GM10266 (cell line): Measurements from ENCODE around the gene SEH1L.
"Not testable (repeated sequence)": the region's sequence is repeated elsewhere in the genome, so short reads cannot be mapped to it uniquely, and the experiment has no call there.

Experiments
- DNase-seq: peaks from one replicate; pipeline ENCODE4 v3.0.0; 2012; ENCODE audit errors: extremely low spot score
- TF ChIP-seq, protein P1 (sequence below): IDR thresholded peaks from 2 replicates; pipeline ENCODE4 v1.5.1; 2012; ENCODE audit warnings: mild to moderate bottlenecking, low read depth; ENCODE audit not compliant: control insufficient read depth, insufficient read depth; ENCODE audit errors: missing control alignments

Gene SEH1L

DNA sequence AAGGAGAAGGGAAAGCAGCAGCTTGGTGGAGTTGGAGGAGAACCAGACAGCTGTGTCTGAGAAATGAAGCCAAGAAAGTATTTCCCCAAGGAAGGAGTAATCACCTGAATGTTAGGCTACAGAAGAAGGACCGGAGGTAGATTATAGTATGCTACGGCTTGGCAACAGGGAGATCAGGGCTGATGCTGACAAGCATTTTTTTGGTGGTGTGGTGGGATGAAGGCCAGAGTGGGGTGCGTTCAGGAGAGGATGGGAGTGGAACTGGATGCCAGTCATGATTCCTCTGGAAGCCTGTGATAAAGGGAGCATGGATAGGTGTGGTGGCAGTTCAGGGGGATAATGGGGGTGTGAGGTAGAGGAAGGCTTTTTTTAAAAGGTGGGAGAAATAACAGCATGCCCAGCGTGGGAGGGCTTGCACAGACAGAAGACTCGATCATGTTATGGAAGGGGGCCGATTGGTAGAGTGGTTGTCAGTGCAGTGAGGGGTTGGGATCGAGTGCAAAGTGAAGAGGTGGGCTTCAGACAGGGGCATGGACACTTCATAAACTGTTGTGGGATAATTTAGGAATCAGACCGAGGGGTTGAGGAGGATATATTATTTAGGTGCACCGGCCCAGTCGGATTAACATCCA is 49.0 kb downstream of the SEH1L start:
- TF ChIP-seq, protein P1, sequence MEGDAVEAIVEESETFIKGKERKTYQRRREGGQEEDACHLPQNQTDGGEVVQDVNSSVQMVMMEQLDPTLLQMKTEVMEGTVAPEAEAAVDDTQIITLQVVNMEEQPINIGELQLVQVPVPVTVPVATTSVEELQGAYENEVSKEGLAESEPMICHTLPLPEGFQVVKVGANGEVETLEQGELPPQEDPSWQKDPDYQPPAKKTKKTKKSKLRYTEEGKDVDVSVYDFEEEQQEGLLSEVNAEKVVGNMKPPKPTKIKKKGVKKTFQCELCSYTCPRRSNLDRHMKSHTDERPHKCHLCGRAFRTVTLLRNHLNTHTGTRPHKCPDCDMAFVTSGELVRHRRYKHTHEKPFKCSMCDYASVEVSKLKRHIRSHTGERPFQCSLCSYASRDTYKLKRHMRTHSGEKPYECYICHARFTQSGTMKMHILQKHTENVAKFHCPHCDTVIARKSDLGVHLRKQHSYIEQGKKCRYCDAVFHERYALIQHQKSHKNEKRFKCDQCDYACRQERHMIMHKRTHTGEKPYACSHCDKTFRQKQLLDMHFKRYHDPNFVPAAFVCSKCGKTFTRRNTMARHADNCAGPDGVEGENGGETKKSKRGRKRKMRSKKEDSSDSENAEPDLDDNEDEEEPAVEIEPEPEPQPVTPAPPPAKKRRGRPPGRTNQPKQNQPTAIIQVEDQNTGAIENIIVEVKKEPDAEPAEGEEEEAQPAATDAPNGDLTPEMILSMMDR = no peak
- DNase-seq = no peak

DNA sequence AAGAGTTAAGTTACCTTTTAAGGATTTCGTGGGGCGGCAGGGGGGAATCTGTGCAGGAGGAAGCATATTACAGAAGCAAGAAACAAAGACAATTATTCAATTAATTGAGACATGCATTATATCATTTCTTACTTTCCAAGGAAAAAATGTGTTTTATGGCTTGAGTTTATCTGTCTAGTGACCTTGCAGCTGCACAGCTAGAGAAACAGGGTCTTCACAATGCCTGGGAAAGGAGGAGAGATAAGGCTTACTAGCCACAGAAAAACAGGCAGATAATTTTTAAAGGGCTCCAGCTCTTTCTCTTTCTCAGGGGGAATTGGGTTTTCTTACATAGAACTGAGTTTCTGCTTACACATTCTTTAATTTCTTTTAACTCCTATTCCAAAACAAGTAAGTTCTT is 49.5 kb downstream of the SEH1L start:
- DNase-seq = not testable (repeated sequence)

DNA sequence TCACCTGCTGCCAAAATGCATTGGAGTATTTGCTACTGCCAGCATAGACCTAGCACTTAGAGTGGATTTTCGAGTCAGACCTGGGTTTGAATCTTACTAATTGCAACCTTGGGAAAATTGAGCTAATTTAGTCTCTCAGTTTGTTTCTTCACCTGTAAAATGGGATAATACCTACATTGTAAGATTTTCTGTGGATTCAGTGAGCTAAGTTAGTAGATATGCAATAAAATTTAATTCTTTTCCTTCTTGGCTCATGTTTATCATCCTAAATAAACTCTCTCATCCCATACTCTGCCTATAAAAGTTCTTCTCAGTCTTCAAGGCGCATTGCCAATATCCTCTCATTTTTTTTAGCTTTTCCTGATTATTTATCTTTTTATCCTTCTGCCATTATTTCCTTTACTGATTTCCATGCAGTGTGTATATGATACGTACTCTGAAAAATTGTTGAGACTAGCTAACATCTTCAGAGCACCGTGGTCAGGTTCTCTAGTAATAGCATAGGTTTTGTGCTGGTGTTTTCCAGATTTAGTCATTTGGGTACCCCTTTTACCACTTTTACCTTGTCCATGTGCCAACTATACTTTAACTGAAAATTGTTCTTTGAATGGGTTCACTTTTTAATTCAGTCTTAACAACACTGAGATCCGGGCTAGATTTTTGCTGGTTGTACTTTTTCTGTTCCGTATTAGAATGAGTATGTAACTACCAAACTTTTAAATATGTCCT is 50.7 kb downstream of the SEH1L start:
- DNase-seq = no peak
- TF ChIP-seq, protein P1 = no peak

DNA sequence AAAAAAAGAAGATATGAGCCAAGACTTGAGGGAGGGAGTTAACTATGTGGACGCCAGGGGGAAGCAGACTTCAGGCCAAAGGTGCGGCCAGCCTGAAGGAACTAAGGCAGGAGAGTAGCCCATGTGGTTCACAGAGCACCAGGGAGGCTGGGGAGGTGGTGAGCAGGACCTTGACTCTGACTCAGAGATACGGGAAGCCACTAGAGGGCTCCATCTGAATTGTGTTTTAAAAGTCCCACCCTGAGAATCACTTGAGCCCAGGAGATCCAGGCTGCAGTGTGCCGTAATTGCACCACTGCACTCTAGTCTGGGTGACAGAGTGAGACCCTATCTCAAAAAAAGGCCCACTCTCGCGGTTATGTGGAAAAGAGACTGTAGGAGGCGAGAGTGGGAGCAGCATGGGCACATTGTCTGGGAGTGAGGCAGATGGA is 55.7 kb downstream of the SEH1L start:
- TF ChIP-seq, protein P1 = peak; percentile 53
- DNase-seq = no peak

DNA sequence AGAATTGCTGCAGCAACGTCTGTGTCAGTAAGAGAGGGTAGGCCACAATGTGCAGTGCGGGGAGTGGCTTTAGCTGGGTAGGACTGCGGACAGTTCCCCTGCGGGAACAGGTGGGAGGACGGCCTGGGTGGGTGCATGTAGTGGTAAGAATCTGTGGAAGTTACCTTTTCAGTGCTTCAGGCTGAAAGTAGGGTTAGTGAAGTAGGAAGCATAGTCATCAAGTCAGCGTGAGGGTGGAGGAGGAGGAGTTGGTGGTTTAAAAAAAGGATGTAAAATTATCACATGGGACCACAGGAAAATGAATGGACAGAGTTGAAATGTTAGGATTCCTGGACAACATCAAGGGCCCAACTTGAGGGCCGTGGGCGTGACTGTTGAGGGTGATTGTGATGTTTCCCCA is 56.6 kb downstream of the SEH1L start:
- TF ChIP-seq, protein P1 = no peak

DNA sequence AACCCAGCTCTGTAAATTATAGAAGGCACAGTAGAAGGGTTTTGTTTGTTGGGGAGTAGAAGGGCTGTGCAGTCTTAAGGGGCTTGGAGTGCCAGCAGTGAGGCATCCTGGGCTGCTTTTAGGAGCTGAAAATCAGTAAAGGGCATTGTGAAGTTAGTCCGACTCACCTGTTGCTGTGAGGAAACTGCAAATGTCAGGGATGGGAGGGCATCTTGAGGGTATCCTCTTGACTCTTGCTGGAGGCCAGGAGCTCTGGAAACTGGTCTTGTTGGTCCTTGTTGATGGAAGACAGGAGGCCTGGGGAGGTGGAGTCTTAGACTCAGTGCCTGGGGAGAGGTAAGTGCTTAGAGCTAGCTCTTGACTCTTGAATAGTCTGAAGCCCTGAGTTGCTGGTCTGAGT is 57.5 kb downstream of the SEH1L start:
- TF ChIP-seq, protein P1 = no peak
- DNase-seq = no peak

More for the DNA sequence above, 56.6 kb downstream of the SEH1L start:
- no peak for DNase-seq

DNA sequence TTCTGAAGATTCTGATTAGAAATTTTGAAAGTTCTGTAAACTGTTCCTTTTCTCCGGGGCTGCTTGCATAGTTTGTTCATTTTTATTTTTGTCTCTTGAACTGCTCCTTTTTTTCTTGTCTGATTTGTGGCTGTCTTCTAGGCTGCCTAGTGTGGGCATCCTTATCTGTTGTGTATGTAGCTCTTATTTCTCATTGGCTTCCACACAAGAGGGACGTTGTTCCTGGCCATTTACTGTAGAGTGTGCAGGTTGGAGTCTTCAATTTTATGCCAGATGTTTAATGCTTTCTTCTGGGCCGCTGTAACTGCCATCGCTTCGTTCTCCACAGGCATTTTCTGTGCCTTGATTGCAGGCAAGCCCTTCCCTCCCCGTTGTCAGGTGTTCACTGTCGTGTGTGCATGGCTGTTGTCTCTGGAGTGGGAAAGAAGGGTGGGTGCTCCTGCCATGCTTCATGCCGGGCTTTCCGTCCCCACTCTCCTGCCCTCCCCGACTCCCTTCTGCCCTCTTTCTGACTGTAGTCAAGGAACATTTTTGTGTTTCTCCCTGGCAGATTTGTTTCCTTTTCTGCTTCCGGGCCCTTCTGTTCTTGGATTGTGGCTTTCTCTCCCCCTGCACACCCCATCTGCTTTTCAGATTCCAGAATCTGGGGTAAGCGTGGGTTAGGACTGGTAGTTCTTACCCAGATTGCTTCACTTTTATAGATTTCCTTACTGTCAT is 58.9 kb downstream of the SEH1L start:
- no peak for DNase-seq
- TF ChIP-seq, protein P1 = no peak
